ENCODE results near the gene DPP7.
A peak's percentile ranks its signal among the peaks of the same experiment; 100 is the strongest.

Gene DPP7

DNA sequence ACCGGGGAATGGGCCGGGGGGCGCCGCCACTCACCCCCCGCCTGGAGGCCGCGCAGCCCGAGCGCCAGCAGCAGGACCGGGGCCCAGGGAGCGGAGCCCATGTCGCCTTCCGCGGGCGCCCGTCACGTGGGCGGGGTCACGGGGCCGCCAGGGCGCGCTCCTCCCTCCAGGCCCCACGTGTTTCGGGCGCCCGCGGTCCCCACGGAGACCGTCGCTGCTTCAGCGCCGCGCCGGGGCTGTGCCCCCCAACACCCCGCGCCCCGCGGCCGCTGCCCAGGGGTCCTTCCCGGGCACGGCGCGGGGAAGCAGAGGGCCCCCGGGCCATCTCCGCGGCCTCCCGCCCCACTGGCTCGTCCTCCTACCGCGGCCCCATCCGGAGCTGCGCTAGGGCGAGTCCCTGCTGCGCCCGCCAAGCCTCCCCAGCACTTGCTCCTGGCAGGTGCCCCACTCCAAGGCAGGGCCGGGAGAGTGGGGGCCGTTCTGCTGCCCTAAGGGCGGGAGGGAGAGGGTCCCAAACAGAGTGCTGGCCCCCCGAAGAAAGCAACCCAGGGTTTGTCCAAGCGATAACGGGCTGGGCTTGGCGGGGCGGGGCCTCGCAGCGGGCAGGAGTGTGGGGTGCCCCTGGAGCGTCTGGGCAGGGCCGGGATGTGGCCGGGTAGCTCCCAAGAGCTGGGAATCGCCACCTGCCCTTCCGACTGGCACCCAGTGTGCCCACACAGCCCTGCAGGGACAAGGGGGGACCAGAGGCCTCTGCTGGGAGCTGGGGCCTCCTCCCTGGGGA is at the start of gene DPP7:
DPP7 (minus strand) TSS at position 121 of the 781 bp plus-strand sequence; CDS start at position 101, 20 bp downstream.
- DNase-seq (ENCODE audit: low read depth, low spot score) = peak; percentile 51

GRCh38 chr9:137163805-137164204 is 49.3 kb upstream of the DPP7 start:
- DNase-seq (ENCODE audit: low read depth, low spot score) = no peak

- DNase-seq (ENCODE audit: low read depth, low spot score) = no peak
Measured at GRCh38 chr9:137163365-137163715, 48.8 kb upstream of the DPP7 start.

DNA sequence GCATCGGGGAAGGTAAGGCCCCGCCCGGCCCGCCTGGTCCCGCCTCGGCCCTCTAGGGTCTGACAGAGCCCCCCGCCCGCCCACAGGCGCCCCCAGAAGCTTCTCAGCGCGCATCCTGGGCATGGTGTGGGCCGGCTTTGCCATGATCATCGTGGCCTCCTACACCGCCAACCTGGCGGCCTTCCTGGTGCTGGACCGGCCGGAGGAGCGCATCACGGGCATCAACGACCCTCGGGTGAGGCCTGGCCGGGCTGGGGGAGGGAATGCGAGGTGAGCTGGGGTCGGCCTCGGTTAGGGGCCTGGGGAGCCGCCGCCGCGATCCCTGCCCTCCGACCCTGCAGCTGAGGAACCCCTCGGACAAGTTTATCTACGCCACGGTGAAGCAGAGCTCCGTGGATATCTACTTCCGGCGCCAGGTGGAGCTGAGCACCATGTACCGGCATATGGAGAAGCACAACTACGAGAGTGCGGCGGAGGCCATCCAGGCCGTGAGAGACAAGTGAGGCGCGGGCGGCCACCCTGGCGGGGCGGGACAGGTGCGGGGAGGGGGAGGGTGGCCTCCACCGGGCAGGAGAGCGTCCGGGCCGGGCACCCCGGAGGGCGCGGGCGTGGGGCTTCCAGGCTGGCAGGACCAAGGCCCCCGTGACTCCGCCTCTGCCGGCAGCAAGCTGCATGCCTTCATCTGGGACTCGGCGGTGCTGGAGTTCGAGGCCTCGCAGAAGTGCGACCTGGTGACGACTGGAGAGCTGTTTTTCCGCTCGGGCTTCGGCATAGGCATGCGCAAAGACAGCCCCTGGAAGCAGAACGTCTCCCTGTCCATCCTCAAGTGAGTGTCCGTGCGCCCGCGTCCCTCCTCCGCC is 48.2 kb upstream of the DPP7 start:
- no peak for DNase-seq (ENCODE audit: low read depth, low spot score)

DNA sequence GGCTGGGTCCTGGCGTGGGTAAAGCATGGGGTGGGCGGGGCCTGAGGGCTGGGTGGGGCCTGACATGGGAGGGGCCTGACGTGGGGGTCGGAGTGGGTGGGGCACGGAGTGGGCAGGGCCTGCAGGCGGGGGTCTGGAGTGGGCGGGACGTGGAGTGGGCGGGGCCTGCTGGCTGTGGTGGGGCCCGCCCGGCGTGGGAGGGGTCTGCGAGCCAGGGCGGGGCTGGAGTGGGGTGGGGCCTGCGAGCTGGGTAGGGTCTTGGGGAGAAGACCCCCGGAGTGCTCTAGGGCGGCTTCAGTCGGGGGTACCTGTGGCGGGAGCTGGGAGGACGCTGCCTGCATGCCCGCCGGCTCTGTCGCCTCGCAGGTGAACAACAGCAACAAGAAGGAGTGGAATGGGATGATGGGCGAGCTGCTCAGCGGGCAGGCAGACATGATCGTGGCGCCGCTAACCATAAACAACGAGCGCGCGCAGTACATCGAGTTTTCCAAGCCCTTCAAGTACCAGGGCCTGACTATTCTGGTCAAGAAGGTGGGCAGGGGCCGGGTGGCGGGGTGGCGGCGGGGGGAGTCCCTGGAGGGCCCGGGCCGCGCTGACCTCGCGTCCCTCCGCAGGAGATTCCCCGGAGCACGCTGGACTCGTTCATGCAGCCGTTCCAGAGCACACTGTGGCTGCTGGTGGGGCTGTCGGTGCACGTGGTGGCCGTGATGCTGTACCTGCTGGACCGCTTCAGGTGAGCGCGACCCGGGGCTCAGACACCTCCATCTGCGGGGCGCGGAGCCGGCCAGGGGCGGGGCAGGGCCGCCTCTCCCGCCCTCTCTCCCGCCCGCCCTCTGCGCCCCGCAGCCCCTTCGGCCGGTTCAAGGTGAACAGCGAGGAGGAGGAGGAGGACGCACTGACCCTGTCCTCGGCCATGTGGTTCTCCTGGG is 47.3 kb upstream of the DPP7 start:
- no peak for DNase-seq (ENCODE audit: low read depth, low spot score)

- DNase-seq (ENCODE audit: low read depth, low spot score) = no peak
Measured at GRCh38 chr9:137160716-137161557, 46.4 kb upstream of the DPP7 start.

GRCh38 chr9:137160054-137160425 is 45.5 kb upstream of the DPP7 start:
- DNase-seq (ENCODE audit: low read depth, low spot score) = no peak

GRCh38 chr9:137159105-137160053 is 44.8 kb upstream of the DPP7 start:
- DNase-seq (ENCODE audit: low read depth, low spot score) = no peak

GRCh38 chr9:137158625-137159024 is 44.1 kb upstream of the DPP7 start:
- no peak for DNase-seq (ENCODE audit: low read depth, low spot score)

GRCh38 chr9:137157618-137158415 is 43.3 kb upstream of the DPP7 start:
- no peak for DNase-seq (ENCODE audit: low read depth, low spot score)

DNA sequence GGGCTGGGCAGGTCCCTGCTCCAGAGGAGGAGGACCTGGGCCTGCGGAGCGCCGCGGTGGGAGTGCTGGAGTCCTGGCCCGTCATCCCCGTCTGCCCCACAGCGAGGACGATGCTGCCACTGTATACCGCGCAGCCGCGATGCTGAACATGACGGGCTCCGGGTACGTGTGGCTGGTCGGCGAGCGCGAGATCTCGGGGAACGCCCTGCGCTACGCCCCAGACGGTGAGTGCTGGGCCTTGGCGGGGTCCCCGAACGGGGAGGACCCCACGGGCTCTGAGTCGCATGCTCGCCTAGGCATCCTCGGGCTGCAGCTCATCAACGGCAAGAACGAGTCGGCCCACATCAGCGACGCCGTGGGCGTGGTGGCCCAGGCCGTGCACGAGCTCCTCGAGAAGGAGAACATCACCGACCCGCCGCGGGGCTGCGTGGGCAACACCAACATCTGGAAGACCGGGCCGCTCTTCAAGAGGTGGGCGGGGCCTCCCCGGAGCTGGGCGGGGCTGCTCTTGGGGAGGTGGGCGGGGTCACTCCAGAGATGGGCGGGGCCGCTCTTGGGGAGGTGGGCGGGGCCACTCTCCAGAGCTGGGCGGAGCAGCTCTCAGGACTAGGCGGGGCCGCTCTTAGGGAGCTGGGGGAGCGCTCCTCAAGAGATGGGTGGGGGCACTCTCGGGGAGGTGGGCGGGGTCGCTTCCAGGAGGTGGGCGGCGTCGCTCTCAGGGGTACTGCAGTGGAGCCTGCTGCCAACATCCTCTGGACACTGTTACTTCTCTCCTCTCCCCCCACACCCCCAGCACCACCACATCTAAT is 42.2 kb upstream of the DPP7 start:
- DNase-seq (ENCODE audit: low read depth, low spot score) = peak; percentile 31

GRCh38 chr9:137152844-137153405 is 38.4 kb upstream of the DPP7 start:
- no peak for DNase-seq (ENCODE audit: low read depth, low spot score)

- no peak for DNase-seq (ENCODE audit: low read depth, low spot score)
Measured at GRCh38 chr9:137150617-137151457, 36.3 kb upstream of the DPP7 start.

- DNase-seq (ENCODE audit: low read depth, low spot score) = no peak
Measured at GRCh38 chr9:137149942-137150616, 35.5 kb upstream of the DPP7 start.

GRCh38 chr9:137149363-137149762 is 34.8 kb upstream of the DPP7 start:
- no peak for DNase-seq (ENCODE audit: low read depth, low spot score)

DNA sequence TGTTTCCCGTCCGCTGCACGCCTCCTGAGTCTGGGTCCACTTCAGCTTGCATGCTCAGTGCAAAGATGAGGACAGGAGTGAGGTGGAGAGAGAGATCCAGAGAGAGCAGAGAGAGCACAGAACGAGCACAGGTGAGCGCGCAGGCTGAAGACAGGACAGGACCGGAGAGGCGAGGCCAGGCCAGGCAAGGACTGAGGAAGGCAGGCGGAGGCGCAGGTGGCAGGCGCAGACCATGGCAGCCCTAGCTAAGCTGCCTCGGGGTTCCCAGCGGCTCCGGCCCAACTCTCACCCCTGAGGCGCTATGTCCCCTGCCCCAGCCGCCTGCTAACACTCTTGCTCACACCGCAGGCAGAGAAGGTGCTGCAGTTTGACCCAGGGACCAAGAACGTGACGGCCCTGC is 34.1 kb upstream of the DPP7 start:
- no peak for DNase-seq (ENCODE audit: low read depth, low spot score)
